OCI-LY1 (cell line): ENCODE data around the gene STXBP6.

Experiments
- H2AFZ ChIP-seq: fragments of 200-600 bp; sonication (generic), shearing (Covaris generic); 2 replicates; pipeline ENCODE4 v1.6.0; 2014; ENCODE audit warnings: antibody characterized with exemption, mild to moderate bottlenecking, low read length
- H3F3A ChIP-seq: fragments of 200-600 bp; sonication (generic), shearing (Covaris generic); 2 replicates; pipeline ENCODE4 v1.6.0; 2014; ENCODE audit warnings: mild to moderate bottlenecking, antibody characterized with exemption, low read length, moderate library complexity; ENCODE audit not compliant: insufficient read depth
- H3K27ac ChIP-seq: fragments of 200-600 bp; sonication (generic); 2 replicates; pipeline ENCODE4 v1.5.1; 2014; ENCODE audit warnings: low read length, mixed run types, mild to moderate bottlenecking, low read depth; ENCODE audit not compliant: poor library complexity, severe bottlenecking
- H3K27me3 ChIP-seq: fragments of 200-600 bp; sonication (generic); 2 replicates; pipeline ENCODE4 v1.6.0; 2014; ENCODE audit warnings: antibody characterized with exemption, mild to moderate bottlenecking, low read length, moderate library complexity; ENCODE audit not compliant: insufficient read depth
- H3K36me3 ChIP-seq: fragments of 200-600 bp; sonication (generic); 2 replicates; pipeline ENCODE4 v1.6.1; 2014; ENCODE audit warnings: mild to moderate bottlenecking, antibody characterized with exemption, low read length, moderate library complexity, mixed read lengths; ENCODE audit not compliant: insufficient read depth
- H3K4me1 ChIP-seq: fragments of 200-600 bp; sonication (generic); 2 replicates; pipeline ENCODE4 v1.5.1; 2014; ENCODE audit warnings: mild to moderate bottlenecking, low read length, moderate library complexity; ENCODE audit not compliant: insufficient read depth, severe bottlenecking
- H3K4me2 ChIP-seq: fragments of 200-600 bp; sonication (generic), shearing (Covaris generic); 2 replicates; pipeline ENCODE4 v1.6.1; 2014; ENCODE audit warnings: low read length
- H3K4me3 ChIP-seq: fragments of 200-600 bp; sonication (generic); 2 replicates; pipeline ENCODE4 v1.5.1; 2014; ENCODE audit warnings: low read length, low read depth, mild to moderate bottlenecking, mixed read lengths; ENCODE audit not compliant: poor library complexity, severe bottlenecking
- H3K79me2 ChIP-seq: fragments of 200-600 bp; shearing (Covaris generic); 2 replicates; pipeline ENCODE4 v1.6.1; 2016; ENCODE audit warnings: mixed run types, low read length, mixed read lengths; ENCODE audit not compliant: insufficient read depth
- H3K9ac ChIP-seq: fragments of 200-600 bp; sonication (generic), shearing (Covaris generic); 2 replicates; pipeline ENCODE4 v1.6.1; 2014; ENCODE audit warnings: mild to moderate bottlenecking, low read length, mixed read lengths
- H3K9me2 ChIP-seq: fragments of 200-600 bp; sonication (generic), shearing (Covaris generic); 2 replicates; pipeline ENCODE4 v1.6.1; 2014; ENCODE audit warnings: low read depth, mild to moderate bottlenecking, low read length, mixed read lengths
- H3K9me3 ChIP-seq: fragments of 200-600 bp; shearing (Covaris generic); 2 replicates; pipeline ENCODE4 v1.6.1; 2014; ENCODE audit warnings: low read length, mixed read lengths
- H4K20me1 ChIP-seq: fragments of 200-600 bp; sonication (generic), shearing (Covaris generic); 2 replicates; pipeline ENCODE4 v1.6.0; 2016; ENCODE audit warnings: mild to moderate bottlenecking, low read length; ENCODE audit not compliant: insufficient read depth
- EZH2 ChIP-seq: fragments of 200-600 bp; sonication (generic), shearing (Covaris generic); IDR thresholded peaks from 2 replicates; pipeline ENCODE4 v1.8.0; 2017; ENCODE audit warnings: borderline replicate concordance, mixed run types, mild to moderate bottlenecking, antibody characterized with exemption, low read length, moderate library complexity, mixed read lengths
- TF ChIP-seq, protein P1 (sequence below): fragments of 200-600 bp; sonication (generic), shearing (Covaris generic); IDR thresholded peaks from 2 replicates; pipeline ENCODE4 v1.5.1; 2017; ENCODE audit warnings: mild to moderate bottlenecking, antibody characterized with exemption, low read length, moderate library complexity, mixed read lengths

Gene STXBP6

GRCh38 chr14:25032092-25032784 lies 17.7 kb downstream of the STXBP6 start:
- no peaks in the 10 kb centered on the region for H3K9me3 ChIP-seq

GRCh38 chr14:25026476-25027137 lies 23.3 kb downstream of the STXBP6 start:
- H3K9me2 ChIP-seq = no peaks in the 10 kb centered on the region
- H4K20me1 ChIP-seq = no peaks in the 10 kb centered on the region
- no peaks in the 10 kb centered on the region for H3K27me3 ChIP-seq
- no peaks in the 10 kb centered on the region for H3K9me3 ChIP-seq
- H3K79me2 ChIP-seq = no peaks in the 10 kb centered on the region
- H3K9ac ChIP-seq = no peak overlapping the region
- peak overlapping the region; percentile 12 for H3K4me3 ChIP-seq
- TF ChIP-seq, protein P1, sequence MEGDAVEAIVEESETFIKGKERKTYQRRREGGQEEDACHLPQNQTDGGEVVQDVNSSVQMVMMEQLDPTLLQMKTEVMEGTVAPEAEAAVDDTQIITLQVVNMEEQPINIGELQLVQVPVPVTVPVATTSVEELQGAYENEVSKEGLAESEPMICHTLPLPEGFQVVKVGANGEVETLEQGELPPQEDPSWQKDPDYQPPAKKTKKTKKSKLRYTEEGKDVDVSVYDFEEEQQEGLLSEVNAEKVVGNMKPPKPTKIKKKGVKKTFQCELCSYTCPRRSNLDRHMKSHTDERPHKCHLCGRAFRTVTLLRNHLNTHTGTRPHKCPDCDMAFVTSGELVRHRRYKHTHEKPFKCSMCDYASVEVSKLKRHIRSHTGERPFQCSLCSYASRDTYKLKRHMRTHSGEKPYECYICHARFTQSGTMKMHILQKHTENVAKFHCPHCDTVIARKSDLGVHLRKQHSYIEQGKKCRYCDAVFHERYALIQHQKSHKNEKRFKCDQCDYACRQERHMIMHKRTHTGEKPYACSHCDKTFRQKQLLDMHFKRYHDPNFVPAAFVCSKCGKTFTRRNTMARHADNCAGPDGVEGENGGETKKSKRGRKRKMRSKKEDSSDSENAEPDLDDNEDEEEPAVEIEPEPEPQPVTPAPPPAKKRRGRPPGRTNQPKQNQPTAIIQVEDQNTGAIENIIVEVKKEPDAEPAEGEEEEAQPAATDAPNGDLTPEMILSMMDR = no peak
- TF ChIP-seq EZH2 = no peak
- peaks cover 8% of the 10 kb centered on the region for H3K4me1 ChIP-seq
- H3K27ac ChIP-seq = peak overlapping the region; percentile 6
- H3K4me2 ChIP-seq = no peak overlapping the region; the same call in 1 of the 2 replicates
- no peak overlapping the region for H2AFZ ChIP-seq
- H3F3A ChIP-seq = no peaks in the 10 kb centered on the region
- no peaks in the 10 kb centered on the region; the same call in 1 of the 2 replicates for H3K36me3 ChIP-seq

More at GRCh38 chr14:25032092-25032784, 17.7 kb downstream of the STXBP6 start:
- H3F3A ChIP-seq = no peaks in the 10 kb centered on the region
- H3K4me3 ChIP-seq = peak overlapping the region; percentile 19
- H3K9ac ChIP-seq = no peak overlapping the region
- no peaks in the 10 kb centered on the region for H3K79me2 ChIP-seq
- H3K9me2 ChIP-seq = no peaks in the 10 kb centered on the region
- no peaks in the 10 kb centered on the region for H3K36me3 ChIP-seq
- peak overlapping the region; percentile 18; the same call in 1 of the 2 replicates for H3K4me2 ChIP-seq
- no peaks in the 10 kb centered on the region for H4K20me1 ChIP-seq
- H2AFZ ChIP-seq = no peak overlapping the region
- H3K27ac ChIP-seq = no peak overlapping the region
- H3K4me1 ChIP-seq = no peaks in the 10 kb centered on the region
- H3K27me3 ChIP-seq = no peaks in the 10 kb centered on the region
- TF ChIP-seq, protein P1 = peak; percentile 60
- TF ChIP-seq EZH2 = no peak

DNA sequence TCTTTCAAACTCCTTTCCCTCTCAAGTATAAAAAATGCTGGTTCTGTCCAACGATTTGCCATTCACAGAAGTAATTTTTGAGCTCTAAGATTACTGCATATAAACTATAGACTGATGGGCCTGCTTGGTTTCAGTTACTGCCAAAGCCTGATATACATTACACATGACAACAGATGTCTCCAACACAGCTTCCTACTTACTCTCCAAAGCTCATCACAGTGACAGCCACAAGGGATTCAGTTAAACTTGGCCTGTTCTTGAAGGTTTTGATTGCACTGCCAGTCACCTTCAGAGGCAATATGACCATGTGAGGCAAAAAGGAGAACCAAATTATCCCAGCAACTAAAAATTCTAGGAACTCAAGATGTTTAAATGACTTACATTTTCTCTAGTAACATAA lies 30.1 kb downstream of the STXBP6 start:
- Histone ChIP-seq H3K4me2 (no peak overlapping the region), H3K27me3 (no peaks in the 10 kb centered on the region), H2AFZ (no peak overlapping the region), H3K9me2 (no peaks in the 10 kb centered on the region), H3K4me1 (no peaks in the 10 kb centered on the region), H3K4me3 (no peak overlapping the region), H3K27ac (no peak overlapping the region), H3K9me3 (no peaks in the 10 kb centered on the region), H3F3A (no peaks in the 10 kb centered on the region), H3K36me3 (no peaks in the 10 kb centered on the region; the same call in 1 of the 2 replicates), H3K9ac (no peak overlapping the region), H4K20me1 (no peaks in the 10 kb centered on the region), H3K79me2 (no peaks in the 10 kb centered on the region)
- TF ChIP-seq, protein P1 = no peak
- no peak for TF ChIP-seq EZH2
